ENCODE results near the gene WIPI1. TPM values are rescaled to one million over a fixed set of nuclear protein-coding genes. Genes with fewer than 3 reads are reported as not detected.
"Not testable (repeated sequence)": the region's sequence is repeated elsewhere in the genome, so short reads cannot be mapped to it uniquely, and the experiment has no call there.

WIPI1 gene
- total and polyA plus RNA-seq, 3 donors from 2014 or later: 25.4 to 38.3 (median 26.8) TPM

DNA sequence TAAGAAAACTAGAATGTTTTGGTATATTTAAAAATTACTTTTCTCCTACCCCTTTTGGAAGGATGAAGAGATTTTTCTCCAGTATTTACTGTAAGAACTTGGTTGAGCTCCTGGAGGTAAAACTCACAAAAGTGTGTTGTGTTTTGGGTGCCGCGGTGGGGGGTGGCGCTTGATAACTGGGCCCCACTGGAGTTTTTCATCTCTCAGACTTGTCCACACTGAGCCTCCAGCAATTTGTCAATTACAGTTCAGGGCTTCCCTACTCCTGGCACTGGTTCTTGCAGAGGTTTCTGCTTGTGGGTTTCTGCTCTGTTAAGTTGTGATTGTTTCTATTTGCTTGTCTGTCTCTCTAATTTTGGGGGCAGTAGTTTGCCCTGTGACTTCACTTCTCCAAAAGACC lies 40.0 kb downstream of the WIPI1 start:
- no peaks in the 10 kb centered on the region for H3K9me3 ChIP-seq
- no peaks in the 10 kb centered on the region for H3K27me3 ChIP-seq
- H3K4me1 ChIP-seq: no peaks in the 10 kb centered on the region
- 95 to 99% methylated on average over 3 of the region's 3 CpGs for WGBS, 2 donors
- H3K4me3 ChIP-seq: no peak overlapping the region
- TF ChIP-seq, protein P1, sequence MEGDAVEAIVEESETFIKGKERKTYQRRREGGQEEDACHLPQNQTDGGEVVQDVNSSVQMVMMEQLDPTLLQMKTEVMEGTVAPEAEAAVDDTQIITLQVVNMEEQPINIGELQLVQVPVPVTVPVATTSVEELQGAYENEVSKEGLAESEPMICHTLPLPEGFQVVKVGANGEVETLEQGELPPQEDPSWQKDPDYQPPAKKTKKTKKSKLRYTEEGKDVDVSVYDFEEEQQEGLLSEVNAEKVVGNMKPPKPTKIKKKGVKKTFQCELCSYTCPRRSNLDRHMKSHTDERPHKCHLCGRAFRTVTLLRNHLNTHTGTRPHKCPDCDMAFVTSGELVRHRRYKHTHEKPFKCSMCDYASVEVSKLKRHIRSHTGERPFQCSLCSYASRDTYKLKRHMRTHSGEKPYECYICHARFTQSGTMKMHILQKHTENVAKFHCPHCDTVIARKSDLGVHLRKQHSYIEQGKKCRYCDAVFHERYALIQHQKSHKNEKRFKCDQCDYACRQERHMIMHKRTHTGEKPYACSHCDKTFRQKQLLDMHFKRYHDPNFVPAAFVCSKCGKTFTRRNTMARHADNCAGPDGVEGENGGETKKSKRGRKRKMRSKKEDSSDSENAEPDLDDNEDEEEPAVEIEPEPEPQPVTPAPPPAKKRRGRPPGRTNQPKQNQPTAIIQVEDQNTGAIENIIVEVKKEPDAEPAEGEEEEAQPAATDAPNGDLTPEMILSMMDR (IDR thresholded peaks at IDR 0.05): no peak
- TF ChIP-seq POLR2A (IDR thresholded peaks at IDR 0.05): no peak
- H3K27ac ChIP-seq: no peak overlapping the region
- no peaks in the 10 kb centered on the region for H3K36me3 ChIP-seq (ENCODE audit: low read depth, missing control alignments)
- intact Hi-C loops (cut with DNase I; ENCODE audit: low total_unique reads): no loop called here
- DNase-seq: no peak

- H3K9me3 ChIP-seq; H3K27ac ChIP-seq; H3K27me3 ChIP-seq; intact Hi-C loops (cut with DNase I; ENCODE audit: low total_unique reads); H3K4me1 ChIP-seq; H3K36me3 ChIP-seq (ENCODE audit: low read depth, missing control alignments); DNase-seq; H3K4me3 ChIP-seq: not testable (repeated sequence)
Observed at GRCh38 chr17:68414901-68415300, 42.4 kb downstream of the WIPI1 start.

DNA sequence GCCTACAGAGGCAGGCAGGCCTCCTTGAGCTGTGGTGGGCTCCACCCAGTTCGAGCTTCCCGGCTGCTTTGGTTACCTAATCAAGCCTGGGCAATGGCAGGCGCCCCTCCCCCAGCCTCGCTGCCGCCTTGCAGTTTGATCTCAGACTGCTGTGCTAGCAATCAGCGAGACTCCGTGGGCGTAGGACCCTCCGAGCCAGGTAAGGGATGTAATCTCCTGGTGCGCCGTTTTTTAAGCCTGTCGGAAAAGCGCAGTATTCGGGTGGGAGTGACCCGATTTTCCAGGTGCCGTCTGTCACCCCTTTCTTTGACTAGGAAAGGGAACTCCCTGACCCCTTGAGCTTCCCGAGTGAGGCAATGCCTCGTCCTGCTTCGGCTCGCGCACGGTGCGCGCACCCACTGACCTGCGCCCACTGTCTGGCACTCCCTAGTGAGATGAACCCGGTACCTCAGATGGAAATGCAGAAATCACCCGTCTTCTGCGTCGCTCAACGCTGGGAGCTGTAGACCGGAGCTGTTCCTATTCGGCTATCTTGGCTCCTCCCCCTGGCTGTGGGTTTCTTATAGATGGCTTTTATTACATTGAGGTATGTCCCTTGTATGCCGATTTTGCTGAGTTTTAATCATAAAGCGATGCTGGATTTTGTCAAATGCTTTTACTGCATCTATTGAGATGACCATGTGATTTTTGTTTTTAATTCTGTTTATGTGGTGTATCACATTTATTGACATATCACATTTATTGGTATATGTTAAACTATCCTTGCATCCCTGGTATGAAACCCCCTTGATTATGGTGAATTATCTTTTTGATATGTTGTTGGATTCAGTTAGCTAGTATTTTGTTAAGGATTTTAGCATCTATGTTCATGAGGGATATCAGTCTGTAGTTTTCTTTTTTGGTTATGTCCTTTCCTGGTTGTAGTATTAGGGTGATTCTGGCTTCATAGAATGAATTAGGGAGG lies 43.4 kb downstream of the WIPI1 start:
- H3K27ac ChIP-seq; H3K4me1 ChIP-seq; H3K9me3 ChIP-seq; H3K36me3 ChIP-seq (ENCODE audit: low read depth, missing control alignments); intact Hi-C loops (cut with DNase I; ENCODE audit: low total_unique reads); H3K27me3 ChIP-seq: not testable (repeated sequence)
- peak overlapping the region in 1 of 2 donors; percentile 49 for H3K4me3 ChIP-seq
- 25 to 63% methylated on average over 22 to 34 of the region's 34 CpGs for WGBS, 2 donors
- peak; percentile 45 for DNase-seq

DNA sequence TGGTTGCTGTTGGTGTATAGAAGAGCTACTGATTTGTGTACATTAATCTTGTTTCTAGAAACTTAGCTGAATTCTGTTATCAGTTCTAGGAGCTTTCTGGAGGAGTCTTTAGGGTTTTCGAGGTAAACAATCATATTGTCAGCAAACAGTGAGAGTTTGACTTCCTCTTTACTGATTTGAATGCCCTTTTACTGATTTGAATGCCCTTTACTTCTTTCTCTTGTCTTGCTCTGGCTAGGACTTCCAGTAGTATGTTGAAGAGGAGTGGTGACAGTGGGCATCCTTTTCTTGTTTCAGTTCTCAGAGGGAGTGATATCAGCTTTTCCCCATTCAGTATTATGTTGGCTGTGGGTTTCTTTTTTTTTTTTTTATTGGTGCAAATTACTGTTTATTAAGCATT lies 49.6 kb downstream of the WIPI1 start:
- H3K27ac ChIP-seq; H3K9me3 ChIP-seq; DNase-seq; H3K27me3 ChIP-seq; intact Hi-C loops (cut with DNase I; ENCODE audit: low total_unique reads); H3K4me3 ChIP-seq; H3K4me1 ChIP-seq; H3K36me3 ChIP-seq (ENCODE audit: low read depth, missing control alignments): not testable (repeated sequence)
- 95 to 96% methylated on average over 1 of the region's 1 CpG for WGBS, 2 donors

GRCh38 chr17:68403837-68404236 lies 53.5 kb downstream of the WIPI1 start:
- H3K36me3 ChIP-seq (ENCODE audit: low read depth, missing control alignments); H3K4me1 ChIP-seq; H3K27ac ChIP-seq; H3K4me3 ChIP-seq; intact Hi-C loops (cut with DNase I; ENCODE audit: low total_unique reads); H3K9me3 ChIP-seq; H3K27me3 ChIP-seq; DNase-seq: not testable (repeated sequence)
- 86 to 97% methylated on average over 5 of the region's 5 CpGs for WGBS, 2 donors

DNA sequence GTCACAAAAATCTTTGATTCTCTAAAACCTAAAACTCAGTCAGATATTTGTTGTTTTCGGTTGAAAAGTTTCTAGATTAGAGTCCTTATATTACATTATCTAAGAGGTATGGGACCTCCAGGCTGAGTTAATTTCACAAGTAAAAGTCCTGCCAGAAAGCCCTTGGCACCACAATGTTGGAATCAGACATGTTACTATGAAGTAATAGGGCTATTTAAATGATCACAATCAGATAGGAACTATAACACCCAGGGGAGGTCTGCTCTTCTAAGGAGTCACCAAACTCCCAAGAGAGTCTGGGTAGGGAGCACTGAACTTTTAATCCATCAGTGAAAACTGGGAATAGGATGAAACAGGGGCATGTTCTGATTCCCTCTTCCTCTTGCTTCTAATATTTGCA lies 54.2 kb downstream of the WIPI1 start:
- Histone ChIP-seq H3K9me3 (no peaks in the 10 kb centered on the region), H3K4me1 (peaks cover 7% of the 10 kb centered on the region), H3K36me3 (ENCODE audit: low read depth, missing control alignments) (no peaks in the 10 kb centered on the region), H3K4me3 (no peak overlapping the region), H3K27me3 (no peaks in the 10 kb centered on the region), H3K27ac (no peak overlapping the region)
- intact Hi-C loops (cut with DNase I; ENCODE audit: low total_unique reads): no loop called here
- 94 to 95% methylated on average over 1 of the region's 1 CpG for WGBS, 2 donors
- no peak for TF ChIP-seq POLR2A (IDR thresholded peaks at IDR 0.05)
- DNase-seq: no peak

GRCh38 chr17:68401288-68401687 lies 56.0 kb downstream of the WIPI1 start:
- 87 to 100% methylated on average over 6 to 7 of the region's 7 CpGs for WGBS, 2 donors

More at GRCh38 chr17:68401288-68401687, 56.0 kb downstream of the WIPI1 start:
- H3K4me1 ChIP-seq: peaks cover 7% of the 10 kb centered on the region
- H3K9me3 ChIP-seq: no peaks in the 10 kb centered on the region
- TF ChIP-seq POLR2A (IDR thresholded peaks at IDR 0.05): no peak
- TF ChIP-seq, protein P1 (IDR thresholded peaks at IDR 0.05): no peak
- H3K4me3 ChIP-seq: no peak overlapping the region
- no peak for DNase-seq
- H3K27me3 ChIP-seq: no peaks in the 10 kb centered on the region
- H3K36me3 ChIP-seq (ENCODE audit: low read depth, missing control alignments): no peaks in the 10 kb centered on the region
- intact Hi-C loops (cut with DNase I; ENCODE audit: low total_unique reads): no loop called here
- no peak overlapping the region for H3K27ac ChIP-seq

All from testis (tissue), 3 donors.